Medulla oblongata (tissue), 1 donor: ENCODE results near the gene DEFB118.
"Not testable (repeated sequence)": the region's sequence is repeated elsewhere in the genome, so short reads cannot be mapped to it uniquely, and the experiment has no call there.

Experiments
- DNase-seq: peaks from one replicate; pipeline ENCODE4 v3.0.0-alpha.2; 2015; ENCODE audit errors: extremely low spot score

The DEFB118 gene, protein sequence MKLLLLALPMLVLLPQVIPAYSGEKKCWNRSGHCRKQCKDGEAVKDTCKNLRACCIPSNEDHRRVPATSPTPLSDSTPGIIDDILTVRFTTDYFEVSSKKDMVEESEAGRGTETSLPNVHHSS

DNA sequence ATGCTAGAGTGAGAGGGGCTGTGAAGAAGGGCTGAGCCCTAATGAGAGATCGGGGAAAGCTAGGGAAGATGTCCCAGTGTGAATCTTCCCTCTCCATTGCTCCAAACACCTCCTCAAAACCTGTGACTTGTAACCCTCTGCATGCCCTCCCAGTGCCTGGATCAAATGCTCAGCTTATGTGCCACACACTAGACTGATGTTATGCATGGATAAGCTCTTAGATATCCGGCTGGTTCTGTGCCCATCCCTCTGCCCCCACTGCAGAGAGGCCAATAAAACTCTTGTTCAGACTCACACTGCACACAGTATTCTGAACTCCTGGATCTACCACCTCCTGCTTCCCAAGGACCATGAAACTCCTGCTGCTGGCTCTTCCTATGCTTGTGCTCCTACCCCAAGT, at the start of gene DEFB118:
DEFB118 (plus strand) TSS at position 301 of the 400 bp plus-strand sequence; CDS start at position 351, 50 bp downstream.
- no peak for DNase-seq

- DNase-seq: no peak
These were observed 45.9 kb upstream of the DEFB118 start for GRCh38 chr20:31322504-31322903.

GRCh38 chr20:31330893-31331292, 37.5 kb upstream of the DEFB118 start:
- DNase-seq: no peak

DNA sequence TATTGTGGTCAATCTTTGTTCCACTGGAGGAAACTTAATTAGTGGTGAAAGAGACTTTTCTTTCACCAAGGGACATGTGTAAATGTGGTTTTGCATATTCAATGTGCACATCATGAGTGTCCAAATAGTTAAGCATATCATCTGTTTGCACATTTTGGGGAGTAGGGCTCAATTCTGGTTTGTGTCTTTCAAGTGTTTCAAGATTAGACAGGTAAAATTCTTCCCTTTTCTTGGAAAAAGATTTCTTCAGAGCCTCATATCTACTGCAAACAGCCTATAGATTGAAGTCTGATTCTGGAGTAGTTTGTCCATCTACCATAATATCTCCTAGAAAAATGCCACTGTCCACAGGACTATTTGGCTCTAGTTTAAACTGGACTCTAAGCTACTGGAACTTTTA, 26.9 kb upstream of the DEFB118 start:
- no peak for DNase-seq

DNA sequence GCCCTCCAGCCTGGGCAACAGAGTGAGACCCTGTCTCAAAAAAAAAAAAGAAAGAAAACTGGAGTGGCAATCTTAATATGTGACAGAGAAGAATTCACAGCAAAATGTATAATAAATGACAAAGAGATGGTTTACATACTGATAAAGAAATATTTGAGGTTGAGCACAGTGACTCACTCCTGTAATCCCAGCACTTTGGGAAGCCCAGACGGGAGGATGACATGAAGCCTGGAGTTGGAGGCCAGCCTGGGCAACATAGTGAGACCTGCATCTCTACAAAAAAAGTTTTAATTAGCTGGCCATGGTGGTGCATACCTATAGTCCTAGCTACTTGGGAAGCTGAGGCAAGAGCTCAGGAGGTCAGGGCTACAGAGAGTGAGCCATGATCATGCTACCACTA, 12.4 kb upstream of the DEFB118 start:
- no peak for DNase-seq

DNA sequence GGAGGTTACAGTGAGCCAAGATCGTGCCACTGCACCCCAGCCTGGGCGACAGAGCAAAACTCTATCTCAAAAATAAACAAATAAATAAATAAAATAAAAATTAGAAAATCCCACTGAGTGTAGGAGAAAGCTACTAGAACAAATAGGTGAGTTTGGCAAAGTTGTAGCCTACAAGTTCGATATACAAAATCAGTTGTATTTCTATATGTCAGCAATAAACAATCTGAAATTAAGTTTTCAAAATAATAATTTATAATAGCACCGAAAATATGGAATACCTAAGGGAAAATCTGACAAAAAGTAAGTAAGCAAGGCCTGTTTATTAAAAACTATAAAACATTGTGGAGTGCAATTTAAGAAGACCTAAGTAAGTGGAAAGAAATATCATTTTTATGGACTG, 5.1 kb upstream of the DEFB118 start:
- DNase-seq: no peak

DNA sequence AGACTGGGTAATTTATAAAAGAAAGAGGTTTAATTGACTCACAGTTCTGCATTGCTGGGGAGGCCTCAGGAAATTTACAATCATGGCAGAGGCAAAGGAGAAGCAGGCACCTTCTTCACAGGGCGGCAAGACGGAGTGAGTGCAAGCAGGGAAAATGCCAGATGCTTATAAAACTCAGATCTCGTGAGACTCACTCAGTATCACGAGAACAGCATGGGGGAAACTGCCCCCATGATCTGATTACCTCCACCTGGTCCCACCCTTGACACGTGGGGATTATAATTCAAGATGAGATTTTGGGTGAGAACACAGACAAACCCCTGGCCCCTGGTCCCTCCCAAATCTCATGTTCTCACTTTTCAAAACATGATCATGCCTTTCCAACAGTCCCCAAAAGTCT, 4.1 kb upstream of the DEFB118 start:
- DNase-seq: not testable (repeated sequence)

GRCh38 chr20:31374346-31374745, 5.9 kb downstream of the DEFB118 start:
- DNase-seq: no peak

GRCh38 chr20:31390490-31390889, 22.1 kb downstream of the DEFB118 start, which contains the start of gene DEFB119:
DEFB119 (minus strand) TSS chr20:31390590; CDS start chr20:31390483, 107 bp downstream.
- DNase-seq: no peak

GRCh38 chr20:31392836-31393235, 24.4 kb downstream of the DEFB118 start:
- DNase-seq: no peak

- no peak for DNase-seq
These were observed 26.5 kb downstream of the DEFB118 start for GRCh38 chr20:31394900-31395299.

GRCh38 chr20:31403886-31404285, 35.5 kb downstream of the DEFB118 start:
- no peak for DNase-seq

- no peak for DNase-seq
These were observed 37.7 kb downstream of the DEFB118 start, which contains the start of gene DEFB121 for GRCh38 chr20:31406115-31406514. DEFB121 (minus strand) TSS chr20:31406215; CDS start chr20:31406152, 63 bp downstream.

- DNase-seq: no peak
These were observed 41.6 kb downstream of the DEFB118 start for GRCh38 chr20:31410011-31410410.

DNA sequence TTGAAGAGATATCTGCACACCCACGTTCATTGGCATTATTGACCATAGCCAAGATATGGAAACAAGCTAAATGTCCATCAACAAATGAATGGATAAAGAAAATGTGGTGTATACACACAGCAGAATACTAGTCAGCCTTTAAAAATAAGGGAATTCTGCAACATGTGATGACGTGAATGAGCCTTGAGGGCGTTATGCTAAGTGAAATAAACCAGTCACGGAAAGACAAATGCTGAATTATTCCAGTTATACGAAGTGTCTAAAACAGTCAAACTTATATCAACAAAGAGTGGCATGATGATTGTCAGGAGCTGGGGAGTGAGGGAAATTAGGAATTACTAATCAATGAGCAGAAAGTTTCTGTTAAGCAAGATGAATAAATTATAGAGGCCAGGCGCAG, 46.0 kb downstream of the DEFB118 start:
- DNase-seq: no peak

GRCh38 chr20:31415653-31416052, 47.3 kb downstream of the DEFB118 start:
- no peak for DNase-seq

DNA sequence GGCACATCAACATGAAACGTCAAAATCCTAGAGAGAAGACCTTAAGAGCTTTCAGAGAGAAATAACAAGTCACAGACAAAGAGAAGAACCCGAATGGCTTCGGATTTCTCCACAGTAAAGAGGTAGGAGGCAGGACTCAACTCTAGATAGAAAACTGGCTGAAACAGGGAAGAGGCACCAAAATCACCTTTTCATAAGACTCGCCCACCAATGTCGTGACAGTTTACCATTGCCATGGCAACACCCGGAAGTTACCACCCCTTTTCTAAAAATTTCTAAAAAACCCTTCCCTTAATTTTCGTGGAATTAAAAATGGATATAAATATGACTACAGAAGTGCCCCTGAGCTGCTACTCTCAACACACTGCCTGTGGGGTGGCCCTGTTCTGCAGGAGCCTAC, 49.9 kb downstream of the DEFB118 start:
- DNase-seq: no peak
